Uterus (tissue), 2 donors: ENCODE data around the gene DNA2.

Source experiments
- CTCF ChIP-seq, 4 experiments: fragments of 200-600 bp in 2 of 4; fragments of 450-650 bp in 2 of 4; sonication (generic) in 2 of 4; IDR thresholded peaks; one replicate each; pipeline ENCODE4 v1.5.1; 2016 to 2019; ENCODE audit warnings: antibody characterized with exemption in 4 of 4, mild to moderate bottlenecking in 2 of 4, moderate library complexity in 1 of 4
- POLR2A ChIP-seq, 2 donors: fragments of 450-650 bp; IDR thresholded peaks; one replicate each; pipeline ENCODE4 v1.6.1; 2016; ENCODE audit warnings: antibody characterized with exemption in 2 of 2, mild to moderate bottlenecking in 1 of 2, moderate library complexity in 1 of 2

DNA sequence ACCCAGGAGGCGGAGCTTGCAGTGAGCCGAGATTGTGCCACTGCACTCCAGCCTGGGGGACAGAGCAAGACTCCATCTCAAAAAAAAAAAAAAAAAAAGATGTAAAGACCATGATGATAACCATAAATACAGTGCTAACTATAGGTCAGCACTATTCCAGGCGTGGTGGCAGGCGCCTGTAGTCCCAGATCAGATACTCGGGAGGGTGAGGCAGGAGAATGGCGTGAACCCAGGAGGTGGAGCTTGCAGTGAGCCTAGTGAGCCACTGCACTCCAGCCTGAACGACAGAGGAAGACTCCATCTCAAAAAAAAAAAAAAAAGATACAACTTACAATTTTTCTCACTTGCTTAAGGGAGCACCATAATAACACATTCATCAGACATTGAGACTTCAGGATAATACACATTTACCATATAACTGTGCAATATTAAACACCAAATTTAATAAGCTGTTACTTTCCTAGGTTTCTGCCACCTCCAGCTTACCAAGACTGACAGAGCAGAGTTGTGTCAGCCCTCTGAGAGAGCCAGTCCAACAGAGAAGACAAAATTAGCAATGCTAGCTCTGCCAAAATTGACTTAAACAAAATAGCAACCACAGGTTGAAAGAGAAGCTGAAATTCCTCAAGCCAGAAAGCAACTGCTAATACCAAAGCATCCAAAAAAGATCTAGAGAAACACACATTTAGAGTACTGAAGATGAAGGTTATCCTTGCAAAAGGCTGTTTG lies 8.2 kb downstream of the DNA2 start:
- TF ChIP-seq CTCF (IDR thresholded peaks at IDR 0.05) (no peak), POLR2A (IDR thresholded peaks at IDR 0.05) (no peak)
